GM12891 (cell line): ENCODE data around the gene IGFALS.

Experiments
- DNase-seq: peaks from one replicate; pipeline ENCODE4 v3.0.0; 2011; ENCODE audit warnings: low spot score; ENCODE audit not compliant: insufficient read length
- FAIRE-seq: peaks from 2 replicates; lab custom pipeline; 2011; peaks lifted over from hg19 to GRCh38; lab: Jason Lieb, UNC
- PAX5 ChIP-seq: IDR thresholded peaks from 2 replicates; pipeline ENCODE4 v1.6.1; 2011; ENCODE audit warnings: low read length, moderate library complexity, mild to moderate bottlenecking; ENCODE audit not compliant: insufficient read depth, severe bottlenecking
- POLR2A ChIP-seq: IDR thresholded peaks from 2 replicates; pipeline ENCODE4 v1.6.1; 2011; ENCODE audit warnings: low read depth, low read length, control low read depth
- POLR2AphosphoS5 ChIP-seq: IDR thresholded peaks from 2 replicates; pipeline ENCODE4 v1.6.1; 2011; ENCODE audit warnings: low read depth, low read length, control low read depth
- POU2F2 ChIP-seq: IDR thresholded peaks from 2 replicates; pipeline ENCODE4 v1.6.1; 2011; ENCODE audit warnings: low read depth, mild to moderate bottlenecking, control low read depth, low read length, moderate library complexity
- SPI1 ChIP-seq: IDR thresholded peaks from 2 replicates; pipeline ENCODE4 v1.6.1; 2011; ENCODE audit warnings: low read depth, low read length, control low read depth
- TAF1 ChIP-seq: IDR thresholded peaks from 2 replicates; pipeline ENCODE4 v1.6.1; 2011; ENCODE audit warnings: low read depth, low read length, control low read depth

The IGFALS gene

GRCh38 chr16:1825864-1826690, 32.6 kb upstream of the IGFALS start:
- peak; percentile 41 for FAIRE-seq
- peak; percentile 81 for DNase-seq
- no peak for TF ChIP-seq POU2F2
- TF ChIP-seq POLR2A = no peak
- no peak for TF ChIP-seq POLR2AphosphoS5
- TF ChIP-seq PAX5 = no peak
- no peak for TF ChIP-seq TAF1
- TF ChIP-seq SPI1 = no peak

GRCh38 chr16:1825381-1825863, 31.9 kb upstream of the IGFALS start:
- FAIRE-seq = no peak
- TF ChIP-seq TAF1 = no peak
- no peak for DNase-seq

GRCh38 chr16:1823821-1824220, 30.3 kb upstream of the IGFALS start:
- FAIRE-seq = peak; percentile 43
- DNase-seq = no peak
- TF ChIP-seq POU2F2 = no peak
- TF ChIP-seq SPI1 = no peak
- no peak for TF ChIP-seq POLR2A
- TF ChIP-seq TAF1 = no peak

GRCh38 chr16:1822801-1823200, 29.3 kb upstream of the IGFALS start:
- no peak for DNase-seq
- no peak for TF ChIP-seq POU2F2
- TF ChIP-seq TAF1 = no peak
- no peak for TF ChIP-seq POLR2AphosphoS5
- FAIRE-seq = no peak

- FAIRE-seq = no peak
- no peak for DNase-seq
- TF ChIP-seq POLR2A (no peak), SPI1 (no peak)
These were observed 28.5 kb upstream of the IGFALS start for GRCh38 chr16:1821861-1822611.

GRCh38 chr16:1820946-1821290, 27.4 kb upstream of the IGFALS start:
- TF ChIP-seq PAX5 = no peak
- no peak for TF ChIP-seq SPI1
- TF ChIP-seq TAF1 = no peak
- no peak for TF ChIP-seq POLR2A
- TF ChIP-seq POU2F2 = no peak
- TF ChIP-seq POLR2AphosphoS5 = no peak
- no peak for DNase-seq
- FAIRE-seq = no peak

- FAIRE-seq (no peak), DNase-seq (no peak)
- TF ChIP-seq POU2F2 = no peak
- no peak for TF ChIP-seq POLR2AphosphoS5
- no peak for TF ChIP-seq TAF1
- no peak for TF ChIP-seq POLR2A
- TF ChIP-seq SPI1 = no peak
- TF ChIP-seq PAX5 = no peak
These were observed 26.8 kb upstream of the IGFALS start for GRCh38 chr16:1820096-1820945.

- FAIRE-seq = no peak
- no peak for TF ChIP-seq POLR2A
- TF ChIP-seq SPI1 = no peak
- TF ChIP-seq POLR2AphosphoS5 = no peak
- TF ChIP-seq TAF1 = no peak
- TF ChIP-seq POU2F2 = no peak
- no peak for TF ChIP-seq PAX5
- DNase-seq = no peak
These were observed 26.1 kb upstream of the IGFALS start for GRCh38 chr16:1819611-1820010.

GRCh38 chr16:1818873-1819525, 25.5 kb upstream of the IGFALS start:
- DNase-seq = no peak
- no peak for FAIRE-seq
- TF ChIP-seq POU2F2 (no peak), POLR2A (no peak), PAX5 (no peak), TAF1 (no peak), POLR2AphosphoS5 (no peak), SPI1 (no peak)
